Panc1 (cell line): Measurements from ENCODE around the gene RAD50.

Experiments used
- CTCF ChIP-seq: fragments of 450-650 bp; IDR thresholded peaks from 2 replicates; pipeline ENCODE4 v1.5.1; 2017; ENCODE audit warnings: mild to moderate bottlenecking
- SIN3A ChIP-seq: IDR thresholded peaks from 2 replicates; pipeline ENCODE4 v1.6.1; 2012; ENCODE audit warnings: low read depth, mild to moderate bottlenecking, low read length, moderate library complexity, borderline replicate concordance; ENCODE audit not compliant: insufficient read depth
- TCF7L2 ChIP-seq: IDR thresholded peaks from 2 replicates; pipeline ENCODE4 v1.6.1; 2011; ENCODE audit warnings: mild to moderate bottlenecking, low read depth, low read length, inconsistent platforms

- TF ChIP-seq CTCF = no peak
- TF ChIP-seq SIN3A = no peak
- TF ChIP-seq TCF7L2 = no peak
Measured at GRCh38 chr5:132607095-132607494, 50.3 kb downstream of the RAD50 start.
